CD14-positive monocyte (primary cell): ENCODE data around the gene KRTAP2-1. TPM values are rescaled to one million over a fixed set of nuclear protein-coding genes. Genes with fewer than 3 reads are reported as not detected.
"Not testable (repeated sequence)": the region's sequence is repeated elsewhere in the genome, so short reads cannot be mapped to it uniquely, and the experiment has no call there.

Experiments
- DNase-seq, 3 donors: peaks; one replicate each; pipeline ENCODE4 v3.0.0-alpha.2; 2011 to 2022
- H2AFZ ChIP-seq: 2 replicates; pipeline ENCODE4 v1.6.0; 2012; ENCODE audit warnings: mild to moderate bottlenecking, low read depth, low read length, inconsistent platforms; ENCODE audit not compliant: insufficient read depth, poor library complexity, severe bottlenecking
- H3K27ac ChIP-seq, 2 donors: 1 replicate in 1 of 2; 2 replicates in 1 of 2; pipeline ENCODE4 v1.5.1; 2012 to 2013; ENCODE audit warnings: low read length in 2 of 2, control low read depth in 1 of 2, inconsistent platforms in 1 of 2, low read depth in 1 of 2, mild to moderate bottlenecking in 1 of 2
- H3K27me3 ChIP-seq, 2 donors: one replicate each; pipeline versions ENCODE4 v1.6.0 to v1.6.1; 2011 to 2013; ENCODE audit warnings: low read length in 2 of 2; ENCODE audit not compliant: control insufficient read depth in 2 of 2, insufficient read depth in 2 of 2
- H3K36me3 ChIP-seq, 2 donors: replicated peaks in 1 of 2; 1 replicate in 1 of 2; 2 replicates in 1 of 2; pipeline versions ENCODE4 v1.5.1 to v1.6.1; 2012 to 2013; ENCODE audit warnings: low read length in 2 of 2, control low read depth in 1 of 2, inconsistent platforms in 1 of 2, mild to moderate bottlenecking in 1 of 2; ENCODE audit not compliant: insufficient read depth in 2 of 2, control insufficient read depth in 1 of 2
- H3K4me1 ChIP-seq, 2 donors: 1 replicate in 1 of 2; 2 replicates in 1 of 2; pipeline versions ENCODE4 v1.5.1 to v1.6.1; 2012 to 2013; ENCODE audit warnings: low read length in 2 of 2, control low read depth in 1 of 2, inconsistent platforms in 1 of 2, mild to moderate bottlenecking in 1 of 2, moderate library complexity in 1 of 2; ENCODE audit not compliant: insufficient read depth in 2 of 2, control insufficient read depth in 1 of 2
- H3K4me2 ChIP-seq: replicated peaks from 2 replicates; pipeline ENCODE3; 2012; ENCODE audit warnings: low read length, moderate library complexity, mild to moderate bottlenecking; ENCODE audit not compliant: poor library complexity, severe bottlenecking; ENCODE audit errors: extremely low read depth
- H3K4me3 ChIP-seq, 3 experiments: fragments of 200-600 bp in 1 of 3; sonication (generic) in 1 of 3; replicated peaks in 1 of 3; 1 replicate in 2 of 3; 2 replicates in 1 of 3; pipeline ENCODE4 v1.5.1; 2011 to 2013; ENCODE audit warnings: low read length in 3 of 3, mild to moderate bottlenecking in 3 of 3, control low read depth in 2 of 3, low read depth in 2 of 3, inconsistent platforms in 1 of 3, moderate library complexity in 1 of 3
- H3K79me2 ChIP-seq: 2 replicates; pipeline ENCODE4 v1.6.0; 2012; ENCODE audit warnings: mild to moderate bottlenecking, control low read depth, inconsistent platforms, low read length, moderate library complexity; ENCODE audit not compliant: insufficient read depth
- H3K9ac ChIP-seq: 2 replicates; pipeline ENCODE4 v1.6.0; 2017; ENCODE audit warnings: low read length, mild to moderate bottlenecking; ENCODE audit not compliant: insufficient read depth, poor library complexity, severe bottlenecking
- H3K9me3 ChIP-seq, 2 donors: replicated peaks in 1 of 2; 1 replicate in 1 of 2; 2 replicates in 1 of 2; pipeline versions ENCODE4 v1.5.1 to v1.6.1; 2012 to 2013; ENCODE audit warnings: low read length in 2 of 2, control low read depth in 1 of 2; ENCODE audit not compliant: control insufficient read depth in 1 of 2, insufficient read depth in 1 of 2
- H4K20me1 ChIP-seq: 2 replicates; pipeline ENCODE4 v1.6.0; 2012; ENCODE audit warnings: mild to moderate bottlenecking, low read length, control low read depth, moderate library complexity; ENCODE audit not compliant: insufficient read depth
- H3K27ac Mint-ChIP-seq, 7 donors: one replicate each; pipeline ENCODE4 v1.8.0; 2020; ENCODE audit warnings: mild to moderate bottlenecking in 7 of 7, mixed read lengths in 7 of 7, moderate library complexity in 6 of 7, inconsistent platforms in 2 of 7
- H3K27me3 Mint-ChIP-seq, 3 donors: one replicate each; pipeline ENCODE4 v1.8.0; 2021 to 2022; ENCODE audit warnings: low read depth in 3 of 3, mild to moderate bottlenecking in 3 of 3, mixed read lengths in 3 of 3, moderate library complexity in 3 of 3, inconsistent platforms in 1 of 3
- H3K36me3 Mint-ChIP-seq, 2 donors: one replicate each; pipeline ENCODE4 v1.8.0; 2020; ENCODE audit warnings: mixed read lengths in 2 of 2, inconsistent platforms in 1 of 2, mild to moderate bottlenecking in 1 of 2
- H3K4me1 Mint-ChIP-seq: one replicate; pipeline ENCODE4 v1.8.0; 2020; ENCODE audit warnings: mild to moderate bottlenecking, mixed read lengths
- H3K4me3 Mint-ChIP-seq, 2 donors: one replicate each; pipeline ENCODE4 v1.8.0; 2020; ENCODE audit warnings: mild to moderate bottlenecking in 2 of 2, mixed read lengths in 2 of 2, moderate library complexity in 1 of 2
- H3K9me3 Mint-ChIP-seq, 7 donors: one replicate each; pipeline ENCODE4 v1.8.0; 2020 to 2022; ENCODE audit warnings: mixed read lengths in 7 of 7, mild to moderate bottlenecking in 6 of 7, moderate library complexity in 6 of 7, inconsistent platforms in 2 of 7
- WGBS: methylation state at CpG from one replicate; pipeline ENCODE4 v1.1.5; 2013; ENCODE audit warnings: missing lambda C conversion rate; ENCODE audit not compliant: insufficient coverage; 5-methylcytosine and 5-hydroxymethylcytosine counted together
- intact Hi-C, 2 donors: fragments of 100-400 bp; cut with micrococcal nuclease; formaldehyde crosslinking; loops; one replicate each; pipeline versions ENCODE4 v1.15.0 to v1.15.1; 2023
- polyA plus RNA-seq, 3 donors: library from polyadenylated mRNA; depleted of rRNA in 1 of 3; unstranded in 2 of 3; stranded (reverse) in 1 of 3; fragments of 300-500 nt in 2 of 3; fragments of >200 nt in 1 of 3; fragmentation: Illumina TruSeq in 2 of 3; gene quantifications; 1 replicate in 2 of 3; 2 replicates in 1 of 3; pipeline ENCODE4 v1.2.3, GENCODE V29; 2012 to 2021
- TF ChIP-seq, protein P1 (sequence below): fragments of 200-600 bp; IDR thresholded peaks from one replicate; pipeline ENCODE4 v1.8.0; 2022; ENCODE audit warnings: antibody characterized with exemption, mild to moderate bottlenecking

Gene KRTAP2-1
- polyA plus RNA-seq, 3 donors, result not detected

DNA sequence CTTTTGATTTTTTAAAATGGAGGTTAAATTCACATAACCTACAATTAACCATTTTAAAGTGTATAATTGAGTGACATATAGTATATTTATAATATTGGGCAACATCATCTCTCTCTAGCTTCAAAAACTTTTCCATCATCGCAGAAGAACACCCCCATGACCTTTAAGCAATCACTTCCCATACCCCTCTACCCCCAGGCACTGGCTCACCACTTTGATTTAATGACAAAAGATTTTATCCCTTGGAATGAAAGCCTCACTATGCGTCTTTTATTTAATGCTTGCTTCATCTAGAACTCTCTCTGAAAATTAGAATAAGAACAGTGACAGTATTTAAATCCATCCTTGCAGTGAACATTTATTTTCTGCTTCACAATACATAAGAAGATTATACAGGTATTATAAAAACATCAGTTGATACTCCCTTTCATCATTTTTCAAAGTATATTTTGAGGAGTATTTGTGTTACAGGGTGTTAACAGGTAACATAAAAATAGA lies 9.2 kb downstream of the KRTAP2-1 start:
- TF ChIP-seq, protein P1, sequence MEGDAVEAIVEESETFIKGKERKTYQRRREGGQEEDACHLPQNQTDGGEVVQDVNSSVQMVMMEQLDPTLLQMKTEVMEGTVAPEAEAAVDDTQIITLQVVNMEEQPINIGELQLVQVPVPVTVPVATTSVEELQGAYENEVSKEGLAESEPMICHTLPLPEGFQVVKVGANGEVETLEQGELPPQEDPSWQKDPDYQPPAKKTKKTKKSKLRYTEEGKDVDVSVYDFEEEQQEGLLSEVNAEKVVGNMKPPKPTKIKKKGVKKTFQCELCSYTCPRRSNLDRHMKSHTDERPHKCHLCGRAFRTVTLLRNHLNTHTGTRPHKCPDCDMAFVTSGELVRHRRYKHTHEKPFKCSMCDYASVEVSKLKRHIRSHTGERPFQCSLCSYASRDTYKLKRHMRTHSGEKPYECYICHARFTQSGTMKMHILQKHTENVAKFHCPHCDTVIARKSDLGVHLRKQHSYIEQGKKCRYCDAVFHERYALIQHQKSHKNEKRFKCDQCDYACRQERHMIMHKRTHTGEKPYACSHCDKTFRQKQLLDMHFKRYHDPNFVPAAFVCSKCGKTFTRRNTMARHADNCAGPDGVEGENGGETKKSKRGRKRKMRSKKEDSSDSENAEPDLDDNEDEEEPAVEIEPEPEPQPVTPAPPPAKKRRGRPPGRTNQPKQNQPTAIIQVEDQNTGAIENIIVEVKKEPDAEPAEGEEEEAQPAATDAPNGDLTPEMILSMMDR, result no peak
- Histone ChIP-seq H3K9me3 (no peaks in the 10 kb centered on the region), H3K79me2 (no peaks in the 10 kb centered on the region), H4K20me1 (no peaks in the 10 kb centered on the region), H3K9ac (no peak overlapping the region), H3K4me1 (no peaks in the 10 kb centered on the region), H2AFZ (no peak overlapping the region), H3K36me3 (no peaks in the 10 kb centered on the region), H3K4me3 (no peak overlapping the region), H3K27me3 (no peaks in the 10 kb centered on the region), H3K27ac (no peak overlapping the region), H3K4me2 (no peak overlapping the region)
- Mint-ChIP-seq H3K4me1 (no peaks in the 10 kb centered on the region), H3K27ac (no peak overlapping the region), H3K4me3 (no peak overlapping the region), H3K36me3 (no peaks in the 10 kb centered on the region), H3K9me3 (no peaks in the 10 kb centered on the region), H3K27me3 (peaks cover 1 to 3% (median 3%) of the 10 kb centered on the region in 3 donors)
- WGBS, result no CpG with 5 or more reads among the region's 2 CpGs
- no peak for DNase-seq
- intact Hi-C loops, result no loop called here

DNA sequence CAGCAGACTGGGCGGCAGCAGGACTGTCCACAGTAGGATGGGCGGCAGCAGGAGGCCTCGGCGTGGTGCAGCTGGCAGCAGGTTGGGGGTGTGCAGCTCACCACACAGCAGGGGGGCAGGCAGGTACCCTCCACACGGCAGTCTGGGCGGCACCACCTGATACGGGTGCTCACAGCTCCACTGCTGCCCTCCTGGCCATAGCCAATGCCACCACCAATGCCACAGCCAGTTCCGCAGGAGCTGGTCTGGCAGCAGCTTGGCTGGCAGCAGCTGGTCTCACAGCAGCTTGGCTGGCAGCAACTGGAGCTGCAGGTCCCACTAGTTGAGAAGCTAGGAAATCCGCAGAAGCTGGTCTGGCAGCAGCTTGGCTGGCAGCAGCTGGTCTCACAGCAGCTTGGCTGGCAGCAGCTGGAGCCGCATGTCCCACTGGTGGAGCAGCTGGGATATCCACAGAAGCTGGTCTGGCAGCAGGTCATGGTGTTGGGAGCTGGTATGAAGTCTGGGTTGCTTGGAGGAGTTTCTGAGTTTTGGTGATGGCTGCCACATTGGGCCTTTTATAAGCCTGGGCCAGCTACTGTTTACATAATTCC lies 12.7 kb downstream of the KRTAP2-1 start, which contains the start of gene KRTAP1-3:
KRTAP1-3 (minus strand) TSS at position 529 of the 590 bp plus-strand sequence; CDS start at position 476, 53 bp downstream.
- H4K20me1 ChIP-seq, DNase-seq, H3K27me3 ChIP-seq, H3K4me3 Mint-ChIP-seq, H3K79me2 ChIP-seq, H3K27me3 Mint-ChIP-seq, H3K9me3 Mint-ChIP-seq, H2AFZ ChIP-seq, H3K4me3 ChIP-seq, H3K27ac ChIP-seq, H3K27ac Mint-ChIP-seq, H3K4me1 Mint-ChIP-seq, H3K9me3 ChIP-seq, H3K4me2 ChIP-seq, H3K36me3 ChIP-seq, H3K9ac ChIP-seq, intact Hi-C loops, H3K4me1 ChIP-seq, H3K36me3 Mint-ChIP-seq: not testable (repeated sequence)
- WGBS, result 78% methylated on average over 5 of the region's 10 CpGs
